Memory B cell (primary cell): ENCODE data around the gene TXNL4A.

ENCODE experiments used
- ATAC-seq: fragments of 150-1000 bp; cut with Tn5 transposase; 2 replicates; pipeline ENCODE4 v1.10.0; 2021; ENCODE audit warnings: low read depth, mild to moderate bottlenecking, moderate library complexity
- DNase-seq, 2 donors: peaks; one replicate each; pipeline ENCODE4 v3.0.0; 2022; ENCODE audit warnings: low spot score in 2 of 2
- H3K27ac Mint-ChIP-seq: one replicate; pipeline ENCODE4 v1.8.0; 2022; ENCODE audit warnings: mild to moderate bottlenecking, moderate library complexity, mixed read lengths
- H3K27me3 Mint-ChIP-seq: one replicate; pipeline ENCODE4 v1.8.0; 2022; ENCODE audit warnings: mixed read lengths
- H3K36me3 Mint-ChIP-seq: one replicate; pipeline ENCODE4 v1.8.0; 2022; ENCODE audit warnings: mild to moderate bottlenecking, mixed read lengths
- H3K4me1 Mint-ChIP-seq: one replicate; pipeline ENCODE4 v1.8.0; 2022; ENCODE audit warnings: mixed read lengths
- H3K4me3 Mint-ChIP-seq: one replicate; pipeline ENCODE4 v1.8.0; 2022; ENCODE audit warnings: mild to moderate bottlenecking, moderate library complexity, mixed read lengths
- H3K9me3 Mint-ChIP-seq: one replicate; pipeline ENCODE4 v1.8.0; 2022; ENCODE audit warnings: mixed read lengths

Gene TXNL4A

DNA sequence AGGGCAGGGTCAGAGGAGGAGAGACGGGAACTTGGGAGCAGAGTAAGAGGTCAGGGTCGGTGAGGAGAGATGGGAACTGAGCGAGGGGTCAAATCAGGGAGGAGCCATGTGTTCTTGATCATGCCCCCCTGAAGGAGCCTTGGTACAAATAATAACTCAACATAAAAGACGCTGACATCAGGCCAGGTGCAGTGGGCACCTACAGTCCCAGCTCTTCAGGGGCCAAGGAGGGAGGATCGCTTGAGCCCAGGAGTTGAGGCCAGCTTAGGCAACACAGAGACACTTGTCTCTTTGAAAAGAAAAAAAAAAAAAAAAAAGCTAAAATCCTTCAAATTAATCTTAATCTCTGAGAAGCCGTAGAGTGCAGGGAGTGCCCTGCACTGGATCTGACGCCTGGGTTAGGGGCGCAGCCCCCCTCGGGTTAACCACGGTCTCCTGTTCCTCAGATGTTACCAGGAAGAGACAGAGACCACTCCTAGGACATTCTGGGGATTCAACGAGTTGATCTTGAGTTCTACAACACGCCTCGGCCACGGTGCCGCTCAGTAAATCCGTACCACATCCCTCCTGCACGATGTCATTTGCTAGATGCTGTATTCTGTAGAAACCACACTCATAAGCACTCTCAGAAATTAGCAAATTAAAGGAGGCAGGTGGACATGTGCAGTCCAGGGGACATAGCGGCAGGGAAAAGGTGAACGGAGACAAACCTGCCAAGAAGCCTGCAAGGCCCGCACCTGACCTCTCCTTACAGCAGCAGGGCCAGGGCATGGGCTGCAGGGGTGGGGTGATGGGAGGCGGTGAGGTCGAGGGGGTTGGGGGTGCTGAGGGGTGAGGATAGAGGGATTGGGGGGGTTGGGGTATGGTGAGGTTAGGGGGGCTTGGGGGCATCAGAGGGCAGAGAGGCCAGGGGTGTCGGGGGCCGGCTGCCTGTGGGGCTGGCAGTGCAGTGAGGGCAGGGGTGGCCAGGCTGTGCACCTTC is 66.1 kb downstream of the TXNL4A start:
- H3K36me3 Mint-ChIP-seq, result peaks cover 40% of the 10 kb centered on the region
- no peaks in the 10 kb centered on the region for H3K9me3 Mint-ChIP-seq
- ATAC-seq (peak; percentile 37), DNase-seq (no peak)
- no peak overlapping the region for H3K4me3 Mint-ChIP-seq
- no peaks in the 10 kb centered on the region for H3K27me3 Mint-ChIP-seq
- H3K4me1 Mint-ChIP-seq, result peaks cover 12% of the 10 kb centered on the region
- peak overlapping the region; percentile 17 for H3K27ac Mint-ChIP-seq
